GM12878 (cell line): ENCODE results near the gene MYD88. TPM values are rescaled to one million over a fixed set of nuclear protein-coding genes. Genes with fewer than 3 reads are reported as not detected.
A peak's percentile ranks its signal among the peaks of the same experiment; 100 is the strongest.

Experiments
- ATAC-seq: fragments of 200-7000 bp; cut with Tn5 transposase; 3 replicates; pipeline ENCODE4 v1.9.1; 2020; ENCODE audit warnings: mild to moderate bottlenecking, moderate library complexity
- BruUV-seq: library from RNA; stranded (reverse); fragments of 400-500 nt; replicated peaks from 2 replicates; lab custom pipeline; 2021; lab: Mats Ljungman, UMichigan
- CTCF ChIA-PET: fragments of 300-600 bp; sonication (Branson Sonifier 250); formaldehyde crosslinking; extraction: SDS; loops from one replicate; lab custom pipeline; 2021; ENCODE audit warnings: inconsistent platforms; lab: Yijun Ruan, JAX
- POLR2A ChIA-PET: fragments of 350-600 bp; formaldehyde crosslinking; extraction: SDS; loops from one replicate; lab custom pipeline; 2021; ENCODE audit warnings: inconsistent platforms; lab: Charles Lee
- RAD21 ChIA-PET: fragments of 300-600 bp; sonication (Branson Sonifier 250); formaldehyde crosslinking; loops from one replicate; lab custom pipeline; 2023; ENCODE audit warnings: antibody characterized with exemption; ENCODE audit not compliant: unreplicated experiment; lab: Charles Lee
- SMC1A ChIA-PET: fragments of 300-600 bp; sonication (Branson Sonifier 250); formaldehyde crosslinking; loops from one replicate; lab custom pipeline; 2023; ENCODE audit not compliant: unreplicated experiment, uncharacterized antibody; lab: Charles Lee
- DNase-seq: peaks from one replicate; pipeline ENCODE4 v3.0.0-alpha.2; 2011; ENCODE audit warnings: low read depth, low spot score
- FAIRE-seq: peaks from 3 replicates; lab custom pipeline; 2011; peaks lifted over from hg19 to GRCh38; lab: Jason Lieb, UNC
- H2AFZ ChIP-seq: 2 replicates; pipeline ENCODE4 v1.6.0; 2011; ENCODE audit warnings: low read depth, low read length, control low read depth; ENCODE audit not compliant: control insufficient read depth
- H3K27ac ChIP-seq: 2 replicates; pipeline ENCODE4 v1.5.1; 2011; ENCODE audit warnings: control low read depth; ENCODE audit not compliant: control insufficient read depth, insufficient read depth
- H3K27me3 ChIP-seq, 2 experiments: replicated peaks in 1 of 2; 2 replicates each; pipeline versions ENCODE4 v1.6.0 to v1.6.1; 2011; ENCODE audit warnings: low read length in 1 of 2; ENCODE audit not compliant: control insufficient read depth in 2 of 2, insufficient read depth in 2 of 2
- H3K36me3 ChIP-seq, 2 experiments: 2 replicates each; pipeline ENCODE4 v1.5.1; 2011; ENCODE audit warnings: low read length in 1 of 2; ENCODE audit not compliant: control insufficient read depth in 2 of 2, insufficient read depth in 2 of 2
- H3K4me1 ChIP-seq: 2 replicates; pipeline ENCODE4 v1.6.1; 2011; ENCODE audit warnings: mild to moderate bottlenecking, low read length, moderate library complexity, mixed read lengths; ENCODE audit not compliant: control insufficient read depth, insufficient read depth
- H3K4me2 ChIP-seq: 2 replicates; pipeline ENCODE4 v1.6.0; 2011; ENCODE audit warnings: control low read depth; ENCODE audit not compliant: control insufficient read depth, insufficient read depth
- H3K4me3 ChIP-seq: fragments of 200-600 bp; sonication (generic); 2 replicates; pipeline ENCODE4 v1.5.1; 2016
- H3K79me2 ChIP-seq: 2 replicates; pipeline ENCODE4 v1.6.0; 2011; ENCODE audit warnings: low read length; ENCODE audit not compliant: control insufficient read depth, insufficient read depth
- H3K9ac ChIP-seq: 2 replicates; pipeline ENCODE4 v1.8.0; 2011; ENCODE audit warnings: low read length, control low read depth, mixed read lengths; ENCODE audit not compliant: control insufficient read depth, insufficient read depth
- H3K9me3 ChIP-seq: replicated peaks from 3 replicates; pipeline ENCODE4 v1.5.1; 2011; ENCODE audit warnings: mild to moderate bottlenecking, low read length; ENCODE audit not compliant: control insufficient read depth, insufficient read depth
- H4K20me1 ChIP-seq: 2 replicates; pipeline ENCODE4 v1.6.0; 2011; ENCODE audit not compliant: control insufficient read depth, insufficient read depth
- CREB1 ChIP-seq: IDR thresholded peaks from 2 replicates; pipeline ENCODE4 v1.6.1; 2012; ENCODE audit warnings: low read depth, mild to moderate bottlenecking, inconsistent platforms
- CTCF ChIP-seq, 3 experiments: IDR thresholded peaks in 2 of 3; conservative IDR thresholded peaks in 1 of 3; 2 replicates each; pipeline ENCODE4 v1.5.1; 2011; ENCODE audit warnings: low read depth in 3 of 3, low read length in 3 of 3, mild to moderate bottlenecking in 3 of 3, control low read depth in 2 of 3, moderate library complexity in 2 of 3, inconsistent platforms in 1 of 3, mixed read lengths in 1 of 3; ENCODE audit not compliant: control insufficient read depth in 2 of 3, insufficient read depth in 1 of 3; ENCODE audit errors: extremely low read depth in 1 of 3
- EZH2 ChIP-seq: IDR thresholded peaks from 2 replicates; pipeline ENCODE4 v1.6.1; 2012; ENCODE audit warnings: low read depth, mild to moderate bottlenecking, control low read depth, inconsistent platforms, low read length, borderline replicate concordance; ENCODE audit not compliant: control insufficient read depth
- HCFC1 ChIP-seq: fragments of 150-350 bp; IDR thresholded peaks from 2 replicates; pipeline ENCODE4 v1.6.1; 2014; ENCODE audit warnings: low read length
- HSF1 ChIP-seq: fragments of 150-350 bp; IDR thresholded peaks from 2 replicates; pipeline ENCODE4 v1.6.1; 2014; ENCODE audit warnings: mild to moderate bottlenecking, low read depth, low read length
- IKZF2 ChIP-seq, 2 experiments: fragments of 450-650 bp; IDR thresholded peaks; 2 replicates each; pipeline ENCODE4 v1.6.1; 2017; ENCODE audit warnings: mild to moderate bottlenecking in 2 of 2, moderate library complexity in 2 of 2
- KDM1A ChIP-seq: fragments of 200-600 bp; sonication (generic); IDR thresholded peaks from 2 replicates; pipeline ENCODE4 v1.6.1; 2016; ENCODE audit warnings: borderline replicate concordance
- NFXL1 ChIP-seq: fragments of 450-650 bp; IDR thresholded peaks from 2 replicates; pipeline ENCODE4 v1.6.1; 2017; ENCODE audit warnings: antibody characterized with exemption, mild to moderate bottlenecking, borderline replicate concordance
- PAX8 ChIP-seq: fragments of 450-650 bp; IDR thresholded peaks from 2 replicates; pipeline ENCODE4 v1.6.1; 2017; ENCODE audit warnings: mild to moderate bottlenecking, moderate library complexity
- POLR2AphosphoS5 ChIP-seq: IDR thresholded peaks from 2 replicates; pipeline ENCODE4 v1.6.1; 2011; ENCODE audit warnings: mild to moderate bottlenecking, low read length, inconsistent platforms
- RUNX3 ChIP-seq: IDR thresholded peaks from 2 replicates; pipeline ENCODE4 v1.6.1; 2012; ENCODE audit warnings: low read length, inconsistent platforms
- SPI1 ChIP-seq: IDR thresholded peaks from 2 replicates; pipeline ENCODE4 v1.6.1; 2011; ENCODE audit warnings: low read depth, mild to moderate bottlenecking, low read length, moderate library complexity, borderline replicate concordance; ENCODE audit not compliant: insufficient read depth
- STAT1 ChIP-seq: fragments of 450-650 bp; conservative IDR thresholded peaks from 2 replicates; pipeline ENCODE4 v1.6.1; 2014; ENCODE audit warnings: antibody characterized with exemption, mild to moderate bottlenecking
- SUZ12 ChIP-seq: fragments of 200-600 bp; sonication (generic); IDR thresholded peaks from one replicate; pipeline ENCODE4 v1.6.1; 2018; ENCODE audit warnings: antibody characterized with exemption, mild to moderate bottlenecking; ENCODE audit not compliant: unreplicated experiment
- TBL1XR1 ChIP-seq: IDR thresholded peaks from 2 replicates; pipeline ENCODE4 v1.6.1; 2012; ENCODE audit warnings: low read depth, low read length, improper control_type of control experiment
- USF2 ChIP-seq: IDR thresholded peaks from 2 replicates; pipeline ENCODE4 v1.6.1; 2011; ENCODE audit warnings: low read depth, low read length, improper control_type of control experiment, borderline replicate concordance
- YY1 ChIP-seq: IDR thresholded peaks from 2 replicates; pipeline ENCODE4 v1.6.1; 2011; ENCODE audit warnings: low read depth, mild to moderate bottlenecking, low read length
- WGBS: methylation state at CpG from one replicate; pipeline ENCODE4 v1.1.6; 2016; ENCODE audit warnings: low lambda C conversion rate; ENCODE audit not compliant: insufficient replicate concordance, insufficient coverage; ENCODE audit errors: missing lambda C conversion rate; 5-methylcytosine and 5-hydroxymethylcytosine counted together
- in situ Hi-C: fragments of 300-500 bp; cut with MboI; formaldehyde crosslinking; loops from 9 replicates; pipeline ENCODE4 v1.14.3; 2018; ENCODE audit warnings: mixed read lengths
- intact Hi-C: fragments of 100-400 bp; cut with micrococcal nuclease; formaldehyde crosslinking; loops from one replicate; pipeline ENCODE4 v1.14.2; 2022; ENCODE audit not compliant: unreplicated experiment
- polyA plus RNA-seq, 11 experiments: library from polyadenylated mRNA; depleted of rRNA in 4 of 11; unstranded in 6 of 11; stranded (reverse) in 5 of 11; fragments of >200 nt; fragmentation: Nextera tagmentation in 4 of 11; fragmentation: Illumina TruSeq in 1 of 11; extraction: Ambion mirVana in 4 of 11; extraction: Trizol in 1 of 11; gene quantifications; 1 replicate in 1 of 11; 2 replicates in 10 of 11; pipeline versions ENCODE4 v1.2.1 to v1.2.3, GENCODE V29; 2011 to 2016; ENCODE audit warnings: inconsistent platforms in 2 of 11, missing spikeins in 2 of 11, low read depth in 1 of 11
- total RNA-seq, 4 experiments: library from RNA; depleted of rRNA in 3 of 4; stranded (reverse); fragments of >200 nt in 3 of 4; fragmentation: Illumina TruSeq in 1 of 4; extraction: Trizol in 1 of 4; gene quantifications; 2 replicates each; pipeline versions ENCODE4 v1.2.1 to v1.2.3, GENCODE V29; 2013 to 2021

MYD88 gene
- total and polyA plus RNA-seq, 10 of the 15 experiments (the other 5 are each of a cell fraction or from before 2014, with no cell fraction given): 5.5 to 84.8 (median 67.5) TPM

- no peak overlapping the region for H3K4me2 ChIP-seq
- TF ChIP-seq PAX8 (no peak), TBL1XR1 (no peak), EZH2 (no peak), SUZ12 (no peak), SPI1 (peak; percentile 70; the same call in 1 of the 2 replicates), USF2 (no peak), KDM1A (no peak), STAT1 (no peak), YY1 (no peak), CREB1 (no peak), HSF1 (no peak), IKZF2 (IDR thresholded peaks at IDR 0.05) (no peak), HCFC1 (no peak), NFXL1 (no peak), CTCF (IDR thresholded peaks at IDR 0.05 in 2 of 3, conservative IDR thresholded peaks at IDR 0.05 in 1 of 3; ENCODE audit: control insufficient read depth in 2 of 3, extremely low read depth in 1 of 3, insufficient read depth in 1 of 3, low read depth in 3 of 3, low read length in 3 of 3) (no peak), RUNX3 (peak; percentile 33; the same call in 1 of the 2 replicates), POLR2AphosphoS5 (no peak)
- no peaks in the 10 kb centered on the region for H3K36me3 ChIP-seq
- ATAC-seq (peak; percentile 62), DNase-seq (no peak), FAIRE-seq (no peak)
- WGBS: 64% methylated on average over 3 of the region's 3 CpGs
- no peak overlapping the region for H3K27ac ChIP-seq
- intact Hi-C loops (no loop called here), in situ Hi-C loops (no loop called here)
- H4K20me1 ChIP-seq: no peaks in the 10 kb centered on the region
- no TSS peak for BruUV-seq
- no peaks in the 10 kb centered on the region for H3K27me3 ChIP-seq
- no peak overlapping the region; the same call in 1 of the 2 replicates for H2AFZ ChIP-seq
- H3K79me2 ChIP-seq: no peaks in the 10 kb centered on the region
- ChIA-PET RAD21 (interaction anchor here (0.7 kb wide), 1 partner anchor 654 kb away, joined by 3 read pairs; no protein-coding TSS in a partner anchor), SMC1A (interaction anchor here (1.3 to 10.2 kb wide), 3 partner anchors 12 to 59 kb away, joined by 4 to 89 read pairs (median 64); partner anchors contain the start of genes ACAA1, MYD88 and OXSR1), CTCF (interaction anchor here (1.5 to 6.8 kb wide), 2 partner anchors 13 to 43 kb away, joined by 3 to 55 read pairs; partner anchors contain the start of gene OXSR1), POLR2A (interaction anchor here (0.7 to 7.2 kb wide), 4 partner anchors 10 to 115 kb away, joined by 7 to 100 read pairs (median 30); partner anchors contain the start of genes ACAA1, MYD88 and OXSR1)
- H3K4me3 ChIP-seq: no peak overlapping the region
- H3K9me3 ChIP-seq: peaks cover 4% of the 10 kb centered on the region; the same call in 1 of the 3 replicates
- peaks cover 7% of the 10 kb centered on the region; the same call in 1 of the 2 replicates for H3K4me1 ChIP-seq
- H3K9ac ChIP-seq: no peak overlapping the region
Observed at GRCh38 chr3:38151667-38152265, 13.3 kb downstream of the MYD88 start.
